OCI-LY1 (cell line): ENCODE measurements around the gene RASL11B.

ENCODE experiments used
- H2AFZ ChIP-seq: fragments of 200-600 bp; sonication (generic), shearing (Covaris generic); 2 replicates; pipeline ENCODE4 v1.6.0; 2014; ENCODE audit warnings: antibody characterized with exemption, mild to moderate bottlenecking, low read length
- H3F3A ChIP-seq: fragments of 200-600 bp; sonication (generic), shearing (Covaris generic); 2 replicates; pipeline ENCODE4 v1.6.0; 2014; ENCODE audit warnings: mild to moderate bottlenecking, antibody characterized with exemption, low read length, moderate library complexity; ENCODE audit not compliant: insufficient read depth
- H3K27ac ChIP-seq: fragments of 200-600 bp; sonication (generic); 2 replicates; pipeline ENCODE4 v1.5.1; 2014; ENCODE audit warnings: low read length, mixed run types, mild to moderate bottlenecking, low read depth; ENCODE audit not compliant: poor library complexity, severe bottlenecking
- H3K27me3 ChIP-seq: fragments of 200-600 bp; sonication (generic); 2 replicates; pipeline ENCODE4 v1.6.0; 2014; ENCODE audit warnings: antibody characterized with exemption, mild to moderate bottlenecking, low read length, moderate library complexity; ENCODE audit not compliant: insufficient read depth
- H3K36me3 ChIP-seq: fragments of 200-600 bp; sonication (generic); 2 replicates; pipeline ENCODE4 v1.6.1; 2014; ENCODE audit warnings: mild to moderate bottlenecking, antibody characterized with exemption, low read length, moderate library complexity, mixed read lengths; ENCODE audit not compliant: insufficient read depth
- H3K4me1 ChIP-seq: fragments of 200-600 bp; sonication (generic); 2 replicates; pipeline ENCODE4 v1.5.1; 2014; ENCODE audit warnings: mild to moderate bottlenecking, low read length, moderate library complexity; ENCODE audit not compliant: insufficient read depth, severe bottlenecking
- H3K4me2 ChIP-seq: fragments of 200-600 bp; sonication (generic), shearing (Covaris generic); 2 replicates; pipeline ENCODE4 v1.6.1; 2014; ENCODE audit warnings: low read length
- H3K4me3 ChIP-seq: fragments of 200-600 bp; sonication (generic); 2 replicates; pipeline ENCODE4 v1.5.1; 2014; ENCODE audit warnings: low read length, low read depth, mild to moderate bottlenecking, mixed read lengths; ENCODE audit not compliant: poor library complexity, severe bottlenecking
- H3K79me2 ChIP-seq: fragments of 200-600 bp; shearing (Covaris generic); 2 replicates; pipeline ENCODE4 v1.6.1; 2016; ENCODE audit warnings: mixed run types, low read length, mixed read lengths; ENCODE audit not compliant: insufficient read depth
- H3K9ac ChIP-seq: fragments of 200-600 bp; sonication (generic), shearing (Covaris generic); 2 replicates; pipeline ENCODE4 v1.6.1; 2014; ENCODE audit warnings: mild to moderate bottlenecking, low read length, mixed read lengths
- H3K9me2 ChIP-seq: fragments of 200-600 bp; sonication (generic), shearing (Covaris generic); 2 replicates; pipeline ENCODE4 v1.6.1; 2014; ENCODE audit warnings: low read depth, mild to moderate bottlenecking, low read length, mixed read lengths
- H3K9me3 ChIP-seq: fragments of 200-600 bp; shearing (Covaris generic); 2 replicates; pipeline ENCODE4 v1.6.1; 2014; ENCODE audit warnings: low read length, mixed read lengths
- H4K20me1 ChIP-seq: fragments of 200-600 bp; sonication (generic), shearing (Covaris generic); 2 replicates; pipeline ENCODE4 v1.6.0; 2016; ENCODE audit warnings: mild to moderate bottlenecking, low read length; ENCODE audit not compliant: insufficient read depth
- CTCF ChIP-seq: fragments of 200-600 bp; sonication (generic), shearing (Covaris generic); IDR thresholded peaks from 2 replicates; pipeline ENCODE4 v1.5.1; 2017; ENCODE audit warnings: mild to moderate bottlenecking, antibody characterized with exemption, low read length, moderate library complexity, mixed read lengths
- EZH2 ChIP-seq: fragments of 200-600 bp; sonication (generic), shearing (Covaris generic); IDR thresholded peaks from 2 replicates; pipeline ENCODE4 v1.8.0; 2017; ENCODE audit warnings: borderline replicate concordance, mixed run types, mild to moderate bottlenecking, antibody characterized with exemption, low read length, moderate library complexity, mixed read lengths

The RASL11B gene

GRCh38 chr4:52838729-52839586 lies 23.2 kb upstream of the RASL11B start:
- no peak for TF ChIP-seq CTCF
- no peak for TF ChIP-seq EZH2
- Histone ChIP-seq H3K9me2 (no peaks in the 10 kb centered on the region), H3F3A (no peaks in the 10 kb centered on the region), H3K27me3 (no peaks in the 10 kb centered on the region), H3K79me2 (no peaks in the 10 kb centered on the region), H3K9ac (no peak overlapping the region), H3K4me3 (no peak overlapping the region), H3K9me3 (no peaks in the 10 kb centered on the region), H3K36me3 (no peaks in the 10 kb centered on the region), H3K27ac (no peak overlapping the region), H2AFZ (no peak overlapping the region), H3K4me2 (no peak overlapping the region), H4K20me1 (no peaks in the 10 kb centered on the region), H3K4me1 (no peaks in the 10 kb centered on the region)

- Histone ChIP-seq H3K4me3 (no peak overlapping the region), H4K20me1 (no peaks in the 10 kb centered on the region), H3K79me2 (no peaks in the 10 kb centered on the region), H3K36me3 (no peaks in the 10 kb centered on the region), H3K4me1 (no peaks in the 10 kb centered on the region), H3K9ac (no peak overlapping the region), H3K27ac (no peak overlapping the region), H3K9me2 (no peaks in the 10 kb centered on the region), H2AFZ (no peak overlapping the region), H3F3A (no peaks in the 10 kb centered on the region), H3K9me3 (no peaks in the 10 kb centered on the region), H3K27me3 (no peaks in the 10 kb centered on the region), H3K4me2 (no peak overlapping the region)
- no peak for TF ChIP-seq EZH2
Measured at GRCh38 chr4:52840531-52841370, 21.4 kb upstream of the RASL11B start.

GRCh38 chr4:52841682-52842456 lies 20.2 kb upstream of the RASL11B start:
- no peak overlapping the region for H3K4me3 ChIP-seq
- no peak for TF ChIP-seq CTCF
- no peak for TF ChIP-seq EZH2
- H3K27me3 ChIP-seq, result no peaks in the 10 kb centered on the region
- no peaks in the 10 kb centered on the region for H3K79me2 ChIP-seq
- H3K4me1 ChIP-seq, result no peaks in the 10 kb centered on the region
- no peaks in the 10 kb centered on the region for H3F3A ChIP-seq
- H3K9me2 ChIP-seq, result no peaks in the 10 kb centered on the region
- no peak overlapping the region for H3K9ac ChIP-seq
- no peak overlapping the region for H2AFZ ChIP-seq
- H3K27ac ChIP-seq, result no peak overlapping the region
- H3K36me3 ChIP-seq, result no peaks in the 10 kb centered on the region
- no peak overlapping the region for H3K4me2 ChIP-seq
- no peaks in the 10 kb centered on the region for H4K20me1 ChIP-seq
- H3K9me3 ChIP-seq, result no peaks in the 10 kb centered on the region
